ENCODE measurements around the gene C1orf159.
A peak's percentile ranks its signal among the peaks of the same experiment; 100 is the strongest.

The C1orf159 gene

GRCh38 chr1:1089731-1090423 is 26.0 kb downstream of the C1orf159 start:
- H3K9ac ChIP-seq (ENCODE audit: low read depth, low read length): no peak overlapping the region
- no peak for ATAC-seq (ENCODE audit: insufficient read depth, low read depth)

GRCh38 chr1:1088801-1089680 is 26.8 kb downstream of the C1orf159 start:
- peaks cover 34% of the 10 kb centered on the region for H4K20me1 ChIP-seq (ENCODE audit: insufficient read depth, low read length)
- H3K4me3 ChIP-seq (ENCODE audit: low read depth in 1 of 2, low read length in 2 of 2): no peak overlapping the region
- H3K4me1 ChIP-seq (ENCODE audit: insufficient read depth, low read length): no peaks in the 10 kb centered on the region
- H3K9ac ChIP-seq (ENCODE audit: low read depth, low read length): no peak overlapping the region
- peaks cover 12% of the 10 kb centered on the region for H3K36me3 ChIP-seq (ENCODE audit: insufficient read depth, low read length)
- no peaks in the 10 kb centered on the region for H3K27me3 ChIP-seq (ENCODE audit: insufficient read depth, low read length, poor library complexity)
- no peak overlapping the region for H3K4me2 ChIP-seq (ENCODE audit: insufficient read depth, low read length)
- DNase-seq (no peak), ATAC-seq (ENCODE audit: insufficient read depth, low read depth) (peak; percentile 13; the same call in 1 of the 3 replicates)
- H2AFZ ChIP-seq (ENCODE audit: low read depth, low read length): no peak overlapping the region
- no peak overlapping the region for H3K27ac ChIP-seq (ENCODE audit: low read length)
- TF ChIP-seq EZH2 (IDR thresholded peaks at IDR 0.05; ENCODE audit: borderline replicate concordance, low read depth, low read length, severe bottlenecking) (no peak), CTCF (IDR thresholded peaks at IDR 0.05; ENCODE audit: borderline replicate concordance, extremely low read depth, low read length, poor library complexity, severe bottlenecking) (no peak)
- H3K79me2 ChIP-seq (ENCODE audit: insufficient read depth, low read length): no peaks in the 10 kb centered on the region
- no peaks in the 10 kb centered on the region for H3K9me3 ChIP-seq (ENCODE audit: insufficient read depth, low read length, severe bottlenecking)

More at GRCh38 chr1:1089731-1090423, 26.0 kb downstream of the C1orf159 start:
- Histone ChIP-seq H3K4me1 (ENCODE audit: insufficient read depth, low read length) (no peaks in the 10 kb centered on the region), H3K36me3 (ENCODE audit: insufficient read depth, low read length) (peaks cover 12% of the 10 kb centered on the region), H3K79me2 (ENCODE audit: insufficient read depth, low read length) (no peaks in the 10 kb centered on the region), H4K20me1 (ENCODE audit: insufficient read depth, low read length) (peaks cover 35% of the 10 kb centered on the region), H3K27me3 (ENCODE audit: insufficient read depth, low read length, poor library complexity) (no peaks in the 10 kb centered on the region), H3K9me3 (ENCODE audit: insufficient read depth, low read length, severe bottlenecking) (no peaks in the 10 kb centered on the region), H3K4me3 (ENCODE audit: low read depth in 1 of 2, low read length in 2 of 2) (no peak overlapping the region), H3K4me2 (ENCODE audit: insufficient read depth, low read length) (no peak overlapping the region), H3K27ac (ENCODE audit: low read length) (no peak overlapping the region), H2AFZ (ENCODE audit: low read depth, low read length) (no peak overlapping the region)
- no peak for DNase-seq
- TF ChIP-seq CTCF (IDR thresholded peaks at IDR 0.05; ENCODE audit: borderline replicate concordance, extremely low read depth, low read length, poor library complexity, severe bottlenecking) (no peak), EZH2 (IDR thresholded peaks at IDR 0.05; ENCODE audit: borderline replicate concordance, low read depth, low read length, severe bottlenecking) (no peak)

GRCh38 chr1:1088029-1088800 is 27.7 kb downstream of the C1orf159 start:
- Histone ChIP-seq H3K4me3 (ENCODE audit: low read depth in 1 of 2, low read length in 2 of 2) (no peak overlapping the region), H3K4me2 (ENCODE audit: insufficient read depth, low read length) (no peak overlapping the region), H3K4me1 (ENCODE audit: insufficient read depth, low read length) (no peaks in the 10 kb centered on the region), H3K9ac (ENCODE audit: low read depth, low read length) (no peak overlapping the region), H4K20me1 (ENCODE audit: insufficient read depth, low read length) (peaks cover 30% of the 10 kb centered on the region), H3K27ac (ENCODE audit: low read length) (no peak overlapping the region), H3K27me3 (ENCODE audit: insufficient read depth, low read length, poor library complexity) (no peaks in the 10 kb centered on the region), H3K36me3 (ENCODE audit: insufficient read depth, low read length) (peaks cover 12% of the 10 kb centered on the region), H3K79me2 (ENCODE audit: insufficient read depth, low read length) (no peaks in the 10 kb centered on the region), H3K9me3 (ENCODE audit: insufficient read depth, low read length, severe bottlenecking) (no peaks in the 10 kb centered on the region), H2AFZ (ENCODE audit: low read depth, low read length) (no peak overlapping the region)
- DNase-seq: no peak
- TF ChIP-seq EZH2 (IDR thresholded peaks at IDR 0.05; ENCODE audit: borderline replicate concordance, low read depth, low read length, severe bottlenecking) (no peak), CTCF (IDR thresholded peaks at IDR 0.05; ENCODE audit: borderline replicate concordance, extremely low read depth, low read length, poor library complexity, severe bottlenecking) (no peak)
- ATAC-seq (ENCODE audit: insufficient read depth, low read depth): no peak

Data from DND-41 (cell line).